HepG2 (cell line): ENCODE data around the gene PCSK2. TPM values are rescaled to one million over a fixed set of nuclear protein-coding genes. Genes with fewer than 3 reads are reported as not detected.

ENCODE experiments used
- CCAR2 ChIP-seq: fragments of 200-400 bp; formaldehyde crosslinking; optimal IDR thresholded peaks from 2 replicates; pipeline ENCODE3; 2018; ENCODE audit warnings: low read depth, mild to moderate bottlenecking, low read length, moderate library complexity
- HNF1B ChIP-seq: sonication (generic); formaldehyde crosslinking; IDR thresholded peaks from 2 replicates; pipeline ENCODE4 v1.5.1; 2020; ENCODE audit warnings: mild to moderate bottlenecking, moderate library complexity, missing genetic modification reagents
- NR2F6 ChIP-seq, 2 experiments: IDR thresholded peaks; 2 replicates each; pipeline ENCODE4 v1.6.1; 2016; ENCODE audit warnings: antibody characterized with exemption in 1 of 2, mild to moderate bottlenecking in 1 of 2
- POGZ ChIP-seq: sonication (generic); formaldehyde crosslinking; IDR thresholded peaks from 2 replicates; pipeline ENCODE4 v1.4.0; 2020; ENCODE audit warnings: mild to moderate bottlenecking, missing genetic modification reagents
- TEF ChIP-seq: sonication (generic); formaldehyde crosslinking; IDR thresholded peaks from 2 replicates; pipeline ENCODE4 v1.5.0; 2020; ENCODE audit warnings: missing genetic modification reagents
- ZBTB21 ChIP-seq: sonication (generic); formaldehyde crosslinking; IDR thresholded peaks from 2 replicates; pipeline ENCODE4 v1.4.0; 2020; ENCODE audit warnings: missing genetic modification reagents
- ZBTB40 ChIP-seq, 2 experiments: fragments of 450-650 bp in 1 of 2; sonication (generic) in 1 of 2; formaldehyde crosslinking in 1 of 2; IDR thresholded peaks; 2 replicates each; pipeline versions ENCODE4 v1.6.1 to v1.8.0; 2016 to 2022; ENCODE audit warnings: antibody characterized with exemption in 1 of 2, mild to moderate bottlenecking in 1 of 2, missing genetic modification reagents in 1 of 2
- polyA plus RNA-seq, 8 experiments: library from polyadenylated mRNA; depleted of rRNA in 3 of 8; stranded (reverse) in 7 of 8; unstranded in 1 of 8; fragments of >200 nt; fragmentation: Illumina TruSeq in 4 of 8; extraction: Trizol in 4 of 8; gene quantifications; 2 replicates each; pipeline versions ENCODE4 v1.2.1 to v1.2.3, GENCODE V29; 2011 to 2016; ENCODE audit warnings: low read depth in 4 of 8, missing spikeins in 1 of 8, mixed read lengths in 1 of 8; ENCODE audit not compliant: insufficient read depth in 1 of 8
- total RNA-seq, 5 experiments: library from RNA; depleted of rRNA; stranded (reverse); fragments of >200 nt; fragmentation: Illumina TruSeq; extraction: Trizol; gene quantifications; 2 replicates each; pipeline ENCODE4 v1.2.3, GENCODE V29; 2016; ENCODE audit warnings: low read depth in 1 of 5
- TF ChIP-seq, protein P1 (sequence below): sonication (generic); formaldehyde crosslinking; IDR thresholded peaks from 2 replicates; pipeline ENCODE4 v1.5.1; 2020; ENCODE audit warnings: mild to moderate bottlenecking, missing genetic modification reagents, moderate library complexity
- TF ChIP-seq, protein P2 (sequence below): sonication (generic); formaldehyde crosslinking; conservative IDR thresholded peaks from 2 replicates; pipeline ENCODE4 v1.4.0; 2020; ENCODE audit warnings: missing genetic modification reagents

PCSK2 gene
- total and polyA plus RNA-seq, 2 of the 13 experiments (the other 11 are each of a cell fraction or from before 2014, with no cell fraction given) = not detected

- TF ChIP-seq ZBTB40 (IDR thresholded peaks at IDR 0.05) = no peak
- TF ChIP-seq ZBTB40 (CRISPR knock-in tag; IDR thresholded peaks at IDR 0.05) = peak; percentile 17; the same call in 1 of the 2 replicates
- no peak for TF ChIP-seq CCAR2
- TF ChIP-seq, protein P1, sequence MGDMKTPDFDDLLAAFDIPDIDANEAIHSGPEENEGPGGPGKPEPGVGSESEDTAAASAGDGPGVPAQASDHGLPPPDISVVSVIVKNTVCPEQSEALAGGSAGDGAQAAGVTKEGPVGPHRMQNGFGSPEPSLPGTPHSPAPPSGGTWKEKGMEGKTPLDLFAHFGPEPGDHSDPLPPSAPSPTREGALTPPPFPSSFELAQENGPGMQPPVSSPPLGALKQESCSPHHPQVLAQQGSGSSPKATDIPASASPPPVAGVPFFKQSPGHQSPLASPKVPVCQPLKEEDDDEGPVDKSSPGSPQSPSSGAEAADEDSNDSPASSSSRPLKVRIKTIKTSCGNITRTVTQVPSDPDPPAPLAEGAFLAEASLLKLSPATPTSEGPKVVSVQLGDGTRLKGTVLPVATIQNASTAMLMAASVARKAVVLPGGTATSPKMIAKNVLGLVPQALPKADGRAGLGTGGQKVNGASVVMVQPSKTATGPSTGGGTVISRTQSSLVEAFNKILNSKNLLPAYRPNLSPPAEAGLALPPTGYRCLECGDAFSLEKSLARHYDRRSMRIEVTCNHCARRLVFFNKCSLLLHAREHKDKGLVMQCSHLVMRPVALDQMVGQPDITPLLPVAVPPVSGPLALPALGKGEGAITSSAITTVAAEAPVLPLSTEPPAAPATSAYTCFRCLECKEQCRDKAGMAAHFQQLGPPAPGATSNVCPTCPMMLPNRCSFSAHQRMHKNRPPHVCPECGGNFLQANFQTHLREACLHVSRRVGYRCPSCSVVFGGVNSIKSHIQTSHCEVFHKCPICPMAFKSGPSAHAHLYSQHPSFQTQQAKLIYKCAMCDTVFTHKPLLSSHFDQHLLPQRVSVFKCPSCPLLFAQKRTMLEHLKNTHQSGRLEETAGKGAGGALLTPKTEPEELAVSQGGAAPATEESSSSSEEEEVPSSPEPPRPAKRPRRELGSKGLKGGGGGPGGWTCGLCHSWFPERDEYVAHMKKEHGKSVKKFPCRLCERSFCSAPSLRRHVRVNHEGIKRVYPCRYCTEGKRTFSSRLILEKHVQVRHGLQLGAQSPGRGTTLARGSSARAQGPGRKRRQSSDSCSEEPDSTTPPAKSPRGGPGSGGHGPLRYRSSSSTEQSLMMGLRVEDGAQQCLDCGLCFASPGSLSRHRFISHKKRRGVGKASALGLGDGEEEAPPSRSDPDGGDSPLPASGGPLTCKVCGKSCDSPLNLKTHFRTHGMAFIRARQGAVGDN (CRISPR knock-in tag) = peak; percentile 41; the same call in 1 of the 2 replicates
- TF ChIP-seq NR2F6 (IDR thresholded peaks at IDR 0.05) = no peak
- TF ChIP-seq NR2F6 (CRISPR knock-in tag; IDR thresholded peaks at IDR 0.05) = no peak
- peak; percentile 89 for TF ChIP-seq HNF1B
- no peak for TF ChIP-seq ZBTB21 (CRISPR knock-in tag)
- 0 out of 2 replicates have a peak, but pooled peaks have one; percentile 22 for TF ChIP-seq POGZ (CRISPR knock-in tag)
- TF ChIP-seq, protein P2, sequence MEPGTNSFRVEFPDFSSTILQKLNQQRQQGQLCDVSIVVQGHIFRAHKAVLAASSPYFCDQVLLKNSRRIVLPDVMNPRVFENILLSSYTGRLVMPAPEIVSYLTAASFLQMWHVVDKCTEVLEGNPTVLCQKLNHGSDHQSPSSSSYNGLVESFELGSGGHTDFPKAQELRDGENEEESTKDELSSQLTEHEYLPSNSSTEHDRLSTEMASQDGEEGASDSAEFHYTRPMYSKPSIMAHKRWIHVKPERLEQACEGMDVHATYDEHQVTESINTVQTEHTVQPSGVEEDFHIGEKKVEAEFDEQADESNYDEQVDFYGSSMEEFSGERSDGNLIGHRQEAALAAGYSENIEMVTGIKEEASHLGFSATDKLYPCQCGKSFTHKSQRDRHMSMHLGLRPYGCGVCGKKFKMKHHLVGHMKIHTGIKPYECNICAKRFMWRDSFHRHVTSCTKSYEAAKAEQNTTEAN (CRISPR knock-in tag) = no peak
- no peak for TF ChIP-seq TEF
These were observed 88.8 kb downstream of the PCSK2 start (continued) for GRCh38 chr20:17315407-17316231.
